Activated T-cell treated with anti-CD3 and anti-CD28 coated beads, Interleukin-2, amount 50 U/mL, for 1 hour (primary cell): ENCODE results near the gene GRIN2D.
"Not testable (repeated sequence)": the region's sequence is repeated elsewhere in the genome, so short reads cannot be mapped to it uniquely, and the experiment has no call there.

ENCODE experiments used
- DNase-seq: peaks from one replicate; pipeline ENCODE4 v3.0.0-alpha.2; 2020

GRIN2D gene

GRCh38 chr19:48372904-48373303 is 20.6 kb upstream of the GRIN2D start:
- no peak for DNase-seq

- no peak for DNase-seq
Observed at GRCh38 chr19:48373567-48373966, 19.9 kb upstream of the GRIN2D start.

GRCh38 chr19:48378194-48378570 is 15.3 kb upstream of the GRIN2D start:
- DNase-seq = no peak

- DNase-seq = no peak
Observed at GRCh38 chr19:48379058-48379457, 14.4 kb upstream of the GRIN2D start.

DNA sequence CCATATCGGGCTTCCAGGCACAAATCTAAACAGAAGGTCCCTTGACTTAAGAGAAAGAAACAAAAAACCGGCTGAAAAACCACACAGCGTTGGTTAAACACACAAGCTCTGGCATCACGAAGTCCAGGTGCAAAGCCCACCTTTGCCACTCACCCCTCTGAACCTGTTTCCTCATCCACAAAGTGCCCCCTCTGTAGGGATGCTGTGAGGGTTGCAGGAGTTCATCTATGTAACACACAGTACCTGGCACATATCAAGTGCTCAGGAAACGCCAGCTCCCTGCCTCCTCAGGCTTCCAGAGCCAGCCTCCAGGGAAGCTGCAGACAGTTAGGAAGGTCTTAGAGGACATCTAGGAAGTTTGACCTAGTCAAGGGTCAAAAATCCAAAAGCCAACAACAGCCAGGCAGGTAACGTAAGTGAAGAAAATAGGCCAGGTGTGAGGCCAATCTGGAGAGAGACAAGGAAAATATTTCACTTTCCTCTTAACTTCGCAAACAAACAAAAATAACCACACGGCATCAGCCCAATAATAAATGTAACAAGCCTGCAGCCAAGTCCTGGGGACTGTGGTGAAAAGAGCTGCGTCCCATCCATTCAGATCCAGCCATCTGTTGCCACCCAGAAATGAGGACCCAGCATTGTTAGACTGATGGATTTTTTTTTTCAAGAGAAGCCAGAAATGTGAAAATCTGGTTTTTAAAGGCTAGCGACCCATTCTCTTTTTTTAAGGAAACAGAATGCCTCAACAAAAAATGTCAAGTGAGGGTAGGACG is 12.1 kb upstream of the GRIN2D start:
- no peak for DNase-seq

DNA sequence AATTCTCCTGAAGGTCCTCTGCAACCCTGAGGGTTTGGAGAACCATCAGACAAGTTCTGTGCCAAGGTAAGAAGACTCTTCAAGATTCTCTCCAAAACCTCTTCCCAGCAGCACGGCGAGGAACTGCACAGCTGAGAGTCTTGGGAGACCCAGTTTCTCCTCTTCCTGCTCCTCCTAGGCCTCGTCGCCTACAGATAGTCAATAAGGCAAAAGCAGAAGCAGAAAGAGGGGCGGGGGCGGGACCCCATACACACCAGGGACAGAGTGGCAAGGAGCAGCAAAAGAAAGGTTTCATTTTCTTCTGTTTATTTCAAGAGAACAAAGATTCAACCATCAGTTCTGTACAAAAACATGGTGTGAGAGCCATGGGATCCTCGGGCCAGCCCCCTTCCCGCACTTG is 11.2 kb upstream of the GRIN2D start:
- DNase-seq = no peak

DNA sequence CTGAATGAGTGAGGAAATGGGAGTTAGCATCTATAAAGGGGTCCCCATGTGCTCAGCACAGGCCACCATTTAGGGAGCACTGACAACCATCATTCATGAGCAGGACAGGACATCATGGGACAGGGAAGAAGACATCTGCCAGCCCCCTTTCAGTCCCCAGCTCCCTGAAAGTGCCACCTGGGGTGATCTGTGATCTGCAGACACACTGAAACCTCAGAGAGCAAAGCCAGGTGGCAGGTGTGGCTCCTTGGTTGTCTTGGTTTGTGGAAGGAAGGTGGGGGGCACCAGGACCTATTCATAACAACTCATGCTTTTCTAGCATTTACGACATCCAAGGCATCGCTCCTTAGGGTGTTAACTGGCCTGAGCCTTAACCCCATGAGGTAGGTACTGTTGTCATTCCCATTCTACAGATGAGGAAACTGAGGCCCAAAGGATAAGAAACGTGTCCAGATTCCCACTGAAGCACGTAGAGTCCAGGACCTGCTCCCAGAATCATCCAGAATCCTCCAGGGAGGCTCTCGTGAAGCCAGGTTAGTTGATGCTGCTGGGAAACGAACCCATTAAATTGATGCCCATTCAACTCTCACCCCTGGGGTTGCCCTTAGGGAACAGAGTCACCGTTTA is 7.9 kb upstream of the GRIN2D start:
- DNase-seq = no peak

DNA sequence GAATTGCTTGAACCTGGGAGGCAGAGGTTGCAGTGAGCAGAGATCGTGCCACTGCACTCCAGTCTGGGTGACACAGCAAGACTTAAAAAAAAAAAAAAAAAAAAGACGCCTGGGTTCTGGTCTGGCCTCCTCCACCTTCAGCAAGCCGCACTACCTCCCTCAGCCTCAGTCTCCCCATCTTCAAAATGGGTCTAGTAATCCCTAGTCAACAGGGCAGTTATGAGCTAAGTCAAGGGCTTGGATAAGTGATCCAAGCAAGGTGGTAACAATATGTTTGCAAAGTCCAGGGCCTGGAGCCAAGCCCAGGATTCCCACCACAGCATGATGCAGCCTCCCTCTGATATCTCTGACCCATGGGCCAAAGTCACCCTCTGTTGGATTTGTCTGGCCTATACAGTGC is 6.5 kb upstream of the GRIN2D start:
- DNase-seq = no peak

DNA sequence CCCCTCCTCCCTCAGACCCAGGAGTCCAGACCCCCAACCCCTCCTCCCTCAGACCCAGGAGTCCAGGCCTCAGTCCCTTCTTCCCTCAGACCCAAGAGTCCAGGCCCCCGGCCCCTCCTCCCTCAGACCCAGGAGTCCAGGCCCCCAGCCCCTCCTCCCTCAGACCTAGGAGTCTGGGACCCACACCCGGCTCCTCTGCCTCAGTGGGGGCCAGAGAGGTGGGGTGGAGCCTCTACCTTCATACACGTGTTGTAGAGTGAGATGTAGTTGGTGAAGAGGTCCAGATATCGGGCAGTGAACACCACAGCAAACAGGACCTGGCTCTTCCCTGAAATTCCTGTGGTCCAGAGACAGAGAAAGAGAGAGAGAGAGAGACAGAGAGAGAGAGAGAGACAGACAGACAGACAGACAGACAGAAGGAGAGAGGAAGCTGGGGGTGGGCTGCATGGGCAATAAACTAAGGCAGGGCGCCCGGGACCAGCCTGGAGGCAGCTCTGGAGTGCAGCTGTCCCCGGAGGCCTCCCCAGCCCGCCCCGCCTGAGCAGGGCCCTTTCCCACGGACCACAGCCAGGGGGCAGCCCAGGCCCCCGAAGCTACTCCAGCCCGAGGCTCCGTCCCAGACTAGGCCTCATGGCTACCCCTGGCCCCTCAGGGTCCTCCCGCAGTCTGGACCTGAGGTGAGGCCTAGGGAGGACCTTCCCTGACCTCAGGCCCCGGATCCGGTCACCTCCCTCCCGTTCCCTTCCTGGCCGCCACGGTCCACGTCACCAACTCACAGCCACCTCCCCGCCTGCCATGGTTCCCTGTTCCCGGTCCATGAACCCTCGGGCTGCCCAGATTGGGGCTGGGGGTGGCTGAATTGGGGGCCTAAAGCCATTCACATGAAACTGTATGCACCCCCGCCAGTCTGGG is 3.0 kb upstream of the GRIN2D start:
- DNase-seq = peak; percentile 76

- DNase-seq = peak; percentile 86
Observed at GRCh38 chr19:48391100-48392005, 2.1 kb upstream of the GRIN2D start, which contains the start of gene KDELR1. KDELR1 (minus strand) TSS chr19:48391551; CDS start chr19:48391358, 193 bp downstream.

DNA sequence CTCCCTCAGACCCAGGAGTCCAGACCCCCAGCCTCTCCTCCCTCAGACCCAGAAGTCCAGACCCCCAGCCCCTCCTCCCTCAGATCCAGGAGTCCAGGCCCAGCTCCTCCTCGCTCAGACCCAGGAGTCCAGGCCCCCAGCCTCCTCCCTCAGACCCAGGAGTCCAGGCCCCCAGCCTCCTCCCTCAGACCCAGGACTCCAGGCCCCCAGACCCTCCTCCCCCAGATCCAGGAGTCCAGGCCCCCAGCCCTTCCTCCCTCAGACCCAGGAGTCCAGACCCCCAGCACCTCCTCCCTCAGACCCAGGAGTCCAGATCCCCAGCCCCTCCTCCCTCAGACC is 1.5 kb upstream of the GRIN2D start:
- DNase-seq = not testable (repeated sequence)

DNA sequence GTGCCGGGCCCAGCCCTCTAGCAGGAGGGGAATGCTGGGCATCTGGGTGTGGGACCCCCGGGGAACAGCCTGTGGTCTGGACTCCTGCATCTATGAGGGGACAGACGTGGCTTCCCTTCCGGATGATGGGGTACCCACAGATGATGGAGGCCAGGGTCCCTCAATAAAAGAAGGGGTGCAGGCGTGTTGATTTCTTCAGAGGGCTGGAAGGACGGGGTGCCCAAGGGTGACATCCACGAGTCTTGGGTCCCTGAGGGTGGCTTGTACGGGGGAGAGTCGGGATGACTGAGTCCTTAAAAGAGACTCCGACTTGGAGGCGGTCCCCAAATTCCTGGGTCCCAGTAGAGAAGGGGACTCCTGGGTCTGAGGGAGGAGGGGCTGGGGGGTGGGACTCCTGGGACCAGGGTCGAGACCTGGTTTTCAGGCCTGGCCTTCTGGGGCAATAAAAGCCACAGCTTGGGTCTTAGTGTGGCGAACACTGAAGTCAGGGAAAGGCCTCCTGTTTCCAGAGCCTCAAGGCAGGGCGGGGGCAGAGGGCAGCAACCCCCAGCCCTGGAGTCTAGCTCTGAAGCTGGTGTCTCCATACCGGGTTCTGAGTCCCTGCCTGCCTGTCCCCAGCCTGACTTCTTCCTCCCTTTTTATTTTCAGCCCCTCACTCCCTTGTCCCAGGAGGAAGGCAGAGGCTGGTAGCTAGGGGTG is 459 bp upstream of the GRIN2D start:
- no peak for DNase-seq

GRCh38 chr19:48394331-48395169 is 1.1 kb downstream of the GRIN2D start:
- DNase-seq = no peak

- DNase-seq = no peak
Observed at GRCh38 chr19:48395170-48395455, 1.6 kb downstream of the GRIN2D start.

DNA sequence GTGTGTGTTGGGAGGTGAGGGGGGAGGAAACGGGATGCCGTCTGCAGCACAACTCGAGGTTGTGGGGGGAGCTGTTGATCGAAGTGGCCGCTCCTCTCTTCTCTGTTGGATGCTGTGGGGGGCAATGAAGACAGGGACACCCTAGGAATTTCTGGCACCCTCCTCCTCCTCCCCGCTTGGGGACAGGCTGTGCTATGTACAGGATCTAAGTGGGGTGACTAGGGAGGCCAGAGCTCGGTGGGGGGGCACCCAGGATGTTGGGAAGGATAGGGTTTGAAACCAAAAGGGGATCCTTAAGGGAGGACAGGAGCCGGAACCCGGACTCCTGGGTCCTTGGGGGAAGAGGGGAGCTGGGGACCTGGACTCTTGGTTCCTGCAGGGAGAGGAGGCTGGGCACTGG is 2.0 kb downstream of the GRIN2D start:
- DNase-seq = no peak

- DNase-seq = no peak
Observed at GRCh38 chr19:48396016-48396823, 2.8 kb downstream of the GRIN2D start.

- DNase-seq = no peak
Observed at GRCh38 chr19:48396824-48397176, 3.3 kb downstream of the GRIN2D start.

- no peak for DNase-seq
Observed at GRCh38 chr19:48397263-48398101, 4.0 kb downstream of the GRIN2D start.

GRCh38 chr19:48398102-48398374 is 4.6 kb downstream of the GRIN2D start:
- no peak for DNase-seq
